Anterior cingulate cortex (tissue), 58 donors: ENCODE results near the gene WEE2.
"Not testable (repeated sequence)": the region's sequence is repeated elsewhere in the genome, so short reads cannot be mapped to it uniquely, and the experiment has no call there.

ENCODE experiments used
- DNase-seq, 58 donors: peaks; one replicate each; lab custom pipeline; 2025; lab: John Stamatoyannopoulos, UW

Gene WEE2

GRCh38 chr7:141689072-141689825 is 18.9 kb upstream of the WEE2 start:
- DNase-seq, result not testable (repeated sequence)

GRCh38 chr7:141691540-141691939 is 16.6 kb upstream of the WEE2 start:
- DNase-seq, result no peak

- DNase-seq, result no peak
Measured at GRCh38 chr7:141691961-141692360, 16.2 kb upstream of the WEE2 start.

GRCh38 chr7:141693082-141693481 is 15.1 kb upstream of the WEE2 start:
- no peak for DNase-seq

GRCh38 chr7:141695803-141696289 is 12.3 kb upstream of the WEE2 start:
- no peak for DNase-seq

GRCh38 chr7:141696348-141696747 is 11.8 kb upstream of the WEE2 start:
- no peak for DNase-seq

GRCh38 chr7:141697211-141697871 is 10.8 kb upstream of the WEE2 start:
- DNase-seq, result peak in 28 of 58 donors; percentile 21 to 88 (median 43)

GRCh38 chr7:141698247-141699015 is 9.7 kb upstream of the WEE2 start:
- DNase-seq, result peak in 2 of 58 donors; percentile 33

GRCh38 chr7:141699860-141700259 is 8.3 kb upstream of the WEE2 start:
- DNase-seq, result no peak

- no peak for DNase-seq
Measured at GRCh38 chr7:141700296-141700847, 7.8 kb upstream of the WEE2 start.

GRCh38 chr7:141700848-141701371 is 7.2 kb upstream of the WEE2 start:
- DNase-seq, result peak in 9 of 58 donors; percentile 6 to 65 (median 29)

- peak in 30 of 58 donors; percentile 5 to 70 (median 42) for DNase-seq
Measured at GRCh38 chr7:141701489-141702046, 6.6 kb upstream of the WEE2 start.

GRCh38 chr7:141702047-141702567 is 6.0 kb upstream of the WEE2 start, which contains the start of gene DENND11:
Gene DENND11, minus strand, starts transcription at chr7:141702166. Its CDS starts 13 bp downstream, at chr7:141702153.
- peak in 35 of 58 donors; percentile 8 to 70 (median 39) for DNase-seq

GRCh38 chr7:141702892-141703291 is 5.3 kb upstream of the WEE2 start:
- DNase-seq, result no peak

GRCh38 chr7:141704112-141704511 is 4.0 kb upstream of the WEE2 start:
- no peak for DNase-seq

GRCh38 chr7:141704741-141705140 is 3.4 kb upstream of the WEE2 start:
- DNase-seq, result no peak

GRCh38 chr7:141706239-141707064 is 1.7 kb upstream of the WEE2 start:
- no peak for DNase-seq

GRCh38 chr7:141709318-141709717 is 1.2 kb downstream of the WEE2 start:
- DNase-seq, result no peak

GRCh38 chr7:141709749-141710148 is 1.6 kb downstream of the WEE2 start:
- DNase-seq, result no peak
